HG03280 (cell line): Measurements from ENCODE around the gene CHMP5.

Experiments
- ATAC-seq: cut with Tn5 transposase; IDR thresholded peaks from one replicate; pipeline ENCODE4 v1.9.1; 2021; ENCODE audit warnings: mild to moderate bottlenecking, moderate library complexity; ENCODE audit not compliant: unreplicated experiment

Gene CHMP5

DNA sequence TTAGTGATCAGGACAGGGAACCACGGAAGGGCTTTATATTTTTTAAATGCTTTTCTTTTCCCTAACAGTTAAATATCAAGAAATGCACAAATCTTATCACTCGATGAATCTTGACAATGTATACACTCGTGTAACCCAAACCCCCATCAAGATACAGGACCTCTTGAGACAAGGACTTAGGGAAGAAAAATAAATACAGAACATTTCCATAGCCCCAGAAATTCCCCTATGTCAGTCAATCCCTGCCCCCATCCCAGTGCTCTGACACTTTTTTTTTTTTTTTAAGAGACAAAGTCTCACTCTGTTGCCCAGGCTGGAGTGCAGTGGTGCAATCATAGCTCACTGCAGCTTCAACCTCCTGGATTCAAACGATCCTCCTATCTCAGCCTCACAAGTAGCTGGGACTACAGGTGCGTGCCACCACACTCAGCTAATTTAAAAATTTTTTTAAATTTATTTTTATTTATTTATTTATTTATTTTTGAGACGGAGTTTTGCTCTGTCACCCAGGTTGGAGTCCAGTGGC lies 22.2 kb upstream of the CHMP5 start:
- ATAC-seq, result no peak

DNA sequence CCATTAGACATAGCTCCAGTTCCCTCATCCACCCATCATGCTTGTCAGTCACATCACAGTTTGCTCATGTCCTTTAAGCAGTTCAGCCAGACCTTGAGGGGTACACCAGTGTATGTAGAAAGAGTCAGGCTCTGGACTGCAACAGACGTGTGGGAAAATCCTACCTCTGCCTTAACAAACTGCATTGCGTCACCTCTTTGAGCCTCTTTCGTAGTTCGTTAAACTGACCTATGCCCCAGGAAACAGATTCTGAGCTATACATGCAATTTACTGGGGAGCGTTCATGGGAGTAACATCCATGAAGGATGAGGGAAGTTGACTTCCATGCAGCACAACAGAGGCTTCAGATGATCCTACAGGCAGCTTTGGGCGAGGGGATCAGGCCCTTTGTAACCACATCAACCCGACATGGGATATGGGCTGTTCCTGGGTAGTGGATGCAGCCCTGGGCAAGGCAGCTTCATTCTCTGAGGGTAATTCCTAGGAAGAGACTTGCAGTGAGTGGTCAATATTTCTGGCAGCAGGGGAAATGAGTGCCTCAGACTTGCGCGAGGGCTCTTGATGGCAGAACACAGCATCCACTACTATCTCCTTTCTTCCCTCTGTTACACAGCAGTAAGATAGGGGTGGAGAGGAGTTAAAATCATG lies 20.6 kb upstream of the CHMP5 start:
- ATAC-seq, result no peak

DNA sequence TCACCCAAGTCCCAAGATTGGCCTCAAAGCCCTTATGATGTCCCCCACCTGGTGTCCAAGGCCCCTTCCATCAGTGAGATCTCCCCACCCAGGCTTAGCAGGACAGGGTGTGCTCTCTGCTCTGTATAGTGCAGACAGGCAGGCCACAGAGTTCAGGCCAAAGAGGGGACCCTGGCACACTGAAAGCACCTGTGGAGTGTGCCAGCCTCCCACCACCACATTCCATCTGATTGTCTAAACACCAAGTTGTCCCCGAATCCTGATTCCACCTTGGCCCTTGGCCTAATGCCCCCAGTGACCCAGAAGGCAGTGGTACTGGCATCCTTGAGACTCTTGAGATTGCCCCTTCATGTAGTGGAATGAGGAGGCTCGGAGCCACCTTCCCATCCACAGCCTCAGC lies 19.5 kb upstream of the CHMP5 start:
- ATAC-seq, result no peak

GRCh38 chr9:33246269-33246860 lies 18.5 kb upstream of the CHMP5 start:
- ATAC-seq, result no peak

GRCh38 chr9:33248606-33249005 lies 16.2 kb upstream of the CHMP5 start:
- ATAC-seq, result peak; percentile 5

- ATAC-seq, result peak; percentile 58
These were observed 15.7 kb upstream of the CHMP5 start for GRCh38 chr9:33249087-33249658.

- ATAC-seq, result no peak
These were observed 14.9 kb upstream of the CHMP5 start for GRCh38 chr9:33249983-33250382.

DNA sequence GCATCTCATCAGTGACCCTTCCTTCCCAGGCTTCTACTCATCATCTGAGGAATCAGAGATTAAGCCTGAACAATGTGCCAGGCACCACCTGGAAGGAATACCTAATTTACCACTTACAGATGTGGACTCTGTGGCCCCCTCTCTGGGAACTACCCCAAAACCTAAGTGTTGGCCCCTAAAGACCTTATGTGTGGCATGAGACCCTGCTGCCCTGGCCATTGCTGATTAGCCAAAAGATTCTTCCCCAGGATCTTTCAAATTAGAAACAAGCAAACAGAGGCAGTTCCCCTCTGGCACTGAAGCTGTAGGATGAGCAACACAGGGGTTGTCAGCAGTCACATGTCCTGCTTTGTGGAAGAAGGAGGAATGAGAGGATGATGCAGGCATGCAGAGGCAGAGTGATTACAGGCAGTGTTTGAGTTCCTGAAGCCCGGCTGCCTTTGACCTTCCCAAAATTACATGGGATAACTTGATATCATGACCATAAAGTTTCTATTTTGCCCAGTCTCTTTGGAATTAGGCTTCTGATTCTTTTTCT lies 14.3 kb upstream of the CHMP5 start:
- no peak for ATAC-seq

DNA sequence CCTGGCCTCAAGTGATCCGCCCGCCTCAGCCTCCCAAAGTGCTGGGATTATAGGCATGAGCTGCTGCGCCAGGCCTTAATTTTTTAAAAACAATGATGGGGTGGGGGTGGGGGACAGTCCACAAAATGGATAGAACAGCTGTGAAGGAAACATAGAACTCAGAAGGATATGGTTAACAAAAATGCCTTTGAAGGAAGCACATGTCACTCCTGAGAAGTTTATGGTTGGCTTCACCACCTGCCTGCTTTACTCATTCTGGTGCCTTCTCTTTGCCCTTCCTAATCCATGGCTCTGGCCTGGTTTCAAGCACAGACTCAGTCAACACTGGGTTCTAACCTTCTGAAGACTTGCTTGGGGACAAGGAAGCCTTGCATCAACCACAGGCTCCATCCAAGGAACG lies 10.6 kb upstream of the CHMP5 start:
- ATAC-seq, result no peak

- ATAC-seq, result no peak
These were observed 9.8 kb upstream of the CHMP5 start for GRCh38 chr9:33255014-33255413.

- no peak for ATAC-seq
These were observed 9.4 kb upstream of the CHMP5 start for GRCh38 chr9:33255471-33255870.

- ATAC-seq, result no peak
These were observed 8.6 kb upstream of the CHMP5 start for GRCh38 chr9:33256236-33256635.

DNA sequence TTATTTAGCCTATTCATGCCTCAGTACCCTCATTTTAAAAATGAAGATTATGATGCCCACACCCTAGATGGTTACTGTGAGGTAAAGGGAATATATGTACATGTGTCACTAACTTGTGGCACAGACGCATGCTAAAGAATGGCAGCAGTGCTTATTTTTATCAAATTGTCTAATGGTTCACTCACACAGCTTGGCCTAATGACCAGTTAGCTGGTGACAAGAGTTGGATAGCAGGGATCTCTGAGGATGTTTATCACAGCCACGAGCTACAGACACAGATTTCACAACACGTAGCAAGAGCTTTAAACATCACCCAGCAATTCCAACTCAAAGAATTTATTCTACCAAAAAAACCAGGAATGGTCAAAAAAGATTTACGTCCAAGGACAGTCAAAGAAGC lies 7.6 kb upstream of the CHMP5 start:
- no peak for ATAC-seq

GRCh38 chr9:33260372-33260771 lies 4.5 kb upstream of the CHMP5 start:
- ATAC-seq, result no peak

GRCh38 chr9:33263131-33264002 lies 1.5 kb upstream of the CHMP5 start:
- ATAC-seq, result peak; percentile 2

GRCh38 chr9:33264003-33264472 lies 811 bp upstream of the CHMP5 start:
- peak; percentile 24 for ATAC-seq

GRCh38 chr9:33265211-33265865 lies 489 bp downstream of the CHMP5 start:
- ATAC-seq, result no peak

DNA sequence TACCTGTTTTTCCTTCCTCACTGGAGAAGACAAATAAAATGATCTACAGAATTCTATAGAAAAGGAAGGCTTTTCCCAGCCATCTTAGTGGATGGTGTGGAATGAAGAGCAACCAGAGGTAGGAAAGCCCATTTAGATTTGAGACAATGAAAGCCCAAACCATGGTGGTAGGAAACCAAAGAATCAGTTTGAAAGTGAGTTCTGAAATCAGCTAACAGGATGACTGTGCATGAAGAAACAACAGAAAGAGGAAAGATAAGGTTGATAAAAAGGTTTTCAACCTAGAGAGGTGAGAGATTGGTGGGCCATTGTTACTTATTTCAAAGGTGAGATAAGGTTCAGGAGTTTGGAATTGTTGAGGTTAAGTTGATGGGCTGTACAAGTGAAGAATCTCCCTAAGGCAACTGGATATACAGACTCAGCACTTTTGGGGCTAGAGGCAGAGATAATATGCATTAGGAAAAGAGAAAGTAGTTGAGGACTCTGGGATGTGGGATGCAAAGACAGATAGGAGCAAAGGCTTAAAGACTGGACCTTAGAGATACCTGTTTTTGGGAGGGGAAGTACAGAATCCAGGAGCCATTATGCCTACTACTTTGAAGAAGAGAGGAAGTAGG lies 2.4 kb downstream of the CHMP5 start:
- ATAC-seq, result no peak

- ATAC-seq, result no peak
These were observed 5.3 kb downstream of the CHMP5 start for GRCh38 chr9:33270146-33270545.

DNA sequence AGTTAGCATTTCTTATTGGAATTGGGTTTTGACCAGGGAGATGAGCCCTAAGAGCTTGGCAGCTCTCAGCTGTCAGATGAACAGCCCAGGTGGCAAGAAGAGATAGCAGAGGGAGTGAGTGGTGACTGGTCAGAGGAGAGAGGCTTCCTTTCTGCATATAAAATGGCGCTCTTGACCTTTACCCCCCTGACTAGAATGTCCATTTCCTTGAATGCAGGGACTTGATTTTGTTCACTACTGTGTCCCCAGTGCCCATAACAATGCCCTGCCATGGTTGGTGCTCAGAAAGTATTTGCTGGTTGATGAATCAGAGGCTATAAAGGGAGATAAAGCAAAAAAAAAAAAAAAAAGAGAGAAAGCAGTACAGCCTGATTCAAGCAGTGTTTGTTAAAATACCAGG lies 7.2 kb downstream of the CHMP5 start:
- no peak for ATAC-seq
